ENCODE data around the gene PSMB3. TPM values are rescaled to one million over a fixed set of nuclear protein-coding genes. Genes with fewer than 3 reads are reported as not detected.

The PSMB3 gene
- 100 to 1,000 TPM; 288 to 306 TPM for total RNA-seq

- Mint-ChIP-seq H3K4me3 (peak within 1 kb of the TSS; percentile 92), H3K27ac (peak within 1 kb of the TSS; percentile 89 to 95), H3K9me3 (no peaks in the 10 kb centered on the region), H3K4me1 (ENCODE audit: low read depth in 2 of 2) (peaks cover 30 to 44% of the 10 kb centered on the region in 2 donors), H3K27me3 (peaks cover 12 to 16% of the 10 kb centered on the region in 2 donors), H3K36me3 (peaks cover 16% of the 10 kb centered on the region)
- ATAC-seq: peak; percentile 94 to 95
- DNase-seq (ENCODE audit: low spot score): peak; percentile 97
These were observed at the start of gene PSMB3 for GRCh38 chr17:38752308-38753070. TSS of gene PSMB3 (plus strand) at chr17:38752741. CDS start at chr17:38752827, 86 bp downstream.

- ATAC-seq (no peak), DNase-seq (ENCODE audit: low spot score) (peak; percentile 70)
- Mint-ChIP-seq H3K4me1 (ENCODE audit: low read depth in 2 of 2) (peaks cover 54 to 57% of the 10 kb centered on the region in 2 donors), H3K36me3 (peaks cover 9% of the 10 kb centered on the region), H3K27me3 (no peaks in the 10 kb centered on the region), H3K27ac (peak overlapping the region; percentile 93 to 100), H3K4me3 (peak overlapping the region; percentile 99), H3K9me3 (no peaks in the 10 kb centered on the region)
These were observed 49.4 kb upstream of the PSMB3 start for GRCh38 chr17:38702916-38703741.

GRCh38 chr17:38703742-38704605 lies 48.6 kb upstream of the PSMB3 start:
- peak in 1 of 2 donors; percentile 15 for ATAC-seq
- H3K27me3 Mint-ChIP-seq: no peaks in the 10 kb centered on the region
- peaks cover 52 to 58% of the 10 kb centered on the region in 2 donors for H3K4me1 Mint-ChIP-seq (ENCODE audit: low read depth in 2 of 2)

GRCh38 chr17:38704606-38705522 lies 47.7 kb upstream of the PSMB3 start, which contains the start of gene MLLT6:
TSS of gene MLLT6 (plus strand) at chr17:38705273. CDS start at chr17:38705633, 360 bp downstream.
- H3K9me3 Mint-ChIP-seq: no peaks in the 10 kb centered on the region
- peaks cover 53 to 60% of the 10 kb centered on the region in 2 donors for H3K4me1 Mint-ChIP-seq (ENCODE audit: low read depth in 2 of 2)
- peak within 1 kb of the TSS; percentile 93 to 100 for H3K27ac Mint-ChIP-seq
- peak within 1 kb of the TSS; percentile 99 for H3K4me3 Mint-ChIP-seq
- H3K36me3 Mint-ChIP-seq: peaks cover 16% of the 10 kb centered on the region
- no peaks in the 10 kb centered on the region for H3K27me3 Mint-ChIP-seq
- DNase-seq (ENCODE audit: low spot score) (peak; percentile 80), ATAC-seq (peak; percentile 8 to 22)

More at GRCh38 chr17:38703742-38704605, 48.6 kb upstream of the PSMB3 start:
- peak; percentile 87 for DNase-seq (ENCODE audit: low spot score)
- no peaks in the 10 kb centered on the region for H3K9me3 Mint-ChIP-seq
- peak overlapping the region; percentile 93 to 100 for H3K27ac Mint-ChIP-seq
- H3K4me3 Mint-ChIP-seq: peak overlapping the region; percentile 99
- H3K36me3 Mint-ChIP-seq: peaks cover 9% of the 10 kb centered on the region

- DNase-seq (ENCODE audit: low spot score) (no peak), ATAC-seq (no peak)
- H3K27ac Mint-ChIP-seq: peak overlapping the region; percentile 78 to 94
- peaks cover 22% of the 10 kb centered on the region for H3K36me3 Mint-ChIP-seq
- H3K27me3 Mint-ChIP-seq: no peaks in the 10 kb centered on the region
- no peaks in the 10 kb centered on the region for H3K9me3 Mint-ChIP-seq
- H3K4me3 Mint-ChIP-seq: peak overlapping the region; percentile 99
- H3K4me1 Mint-ChIP-seq (ENCODE audit: low read depth in 2 of 2): peaks cover 54 to 60% of the 10 kb centered on the region in 2 donors
These were observed 47.1 kb upstream of the PSMB3 start for GRCh38 chr17:38705523-38705802.

GRCh38 chr17:38705803-38706504 lies 46.6 kb upstream of the PSMB3 start:
- Mint-ChIP-seq H3K9me3 (no peaks in the 10 kb centered on the region), H3K36me3 (peaks cover 25% of the 10 kb centered on the region), H3K27me3 (no peaks in the 10 kb centered on the region), H3K4me3 (peak overlapping the region; percentile 99), H3K27ac (peak overlapping the region; percentile 78 to 94), H3K4me1 (ENCODE audit: low read depth in 2 of 2) (peaks cover 56 to 62% of the 10 kb centered on the region in 2 donors)
- no peak for ATAC-seq
- DNase-seq (ENCODE audit: low spot score): no peak

- ATAC-seq (no peak), DNase-seq (ENCODE audit: low spot score) (no peak)
- H3K36me3 Mint-ChIP-seq: peaks cover 25% of the 10 kb centered on the region
- H3K4me3 Mint-ChIP-seq: peak overlapping the region; percentile 99
- peak overlapping the region; percentile 78 to 94 for H3K27ac Mint-ChIP-seq
- H3K4me1 Mint-ChIP-seq (ENCODE audit: low read depth in 2 of 2): peaks cover 56 to 60% of the 10 kb centered on the region in 2 donors
- H3K9me3 Mint-ChIP-seq: no peaks in the 10 kb centered on the region
- no peaks in the 10 kb centered on the region for H3K27me3 Mint-ChIP-seq
These were observed 45.9 kb upstream of the PSMB3 start for GRCh38 chr17:38706505-38707216.

GRCh38 chr17:38707678-38708351 lies 44.7 kb upstream of the PSMB3 start:
- Mint-ChIP-seq H3K4me1 (ENCODE audit: low read depth in 2 of 2) (peaks cover 58 to 60% of the 10 kb centered on the region in 2 donors), H3K27ac (peak overlapping the region; percentile 78 to 94), H3K27me3 (no peaks in the 10 kb centered on the region), H3K36me3 (peaks cover 25% of the 10 kb centered on the region), H3K9me3 (no peaks in the 10 kb centered on the region), H3K4me3 (peak overlapping the region; percentile 99)
- ATAC-seq: no peak
- no peak for DNase-seq (ENCODE audit: low spot score)

- Mint-ChIP-seq H3K27me3 (no peaks in the 10 kb centered on the region), H3K36me3 (peaks cover 24% of the 10 kb centered on the region), H3K9me3 (no peaks in the 10 kb centered on the region), H3K4me3 (peak overlapping the region; percentile 38), H3K4me1 (ENCODE audit: low read depth in 2 of 2) (peaks cover 54 to 55% of the 10 kb centered on the region in 2 donors), H3K27ac (peak overlapping the region; percentile 72 to 94)
- ATAC-seq (no peak), DNase-seq (ENCODE audit: low spot score) (no peak)
These were observed 43.3 kb upstream of the PSMB3 start for GRCh38 chr17:38709104-38709820.

GRCh38 chr17:38709864-38710603 lies 42.5 kb upstream of the PSMB3 start:
- ATAC-seq (no peak), DNase-seq (ENCODE audit: low spot score) (no peak)
- peaks cover 21% of the 10 kb centered on the region for H3K36me3 Mint-ChIP-seq
- no peaks in the 10 kb centered on the region for H3K27me3 Mint-ChIP-seq
- peak overlapping the region; percentile 72 to 94 for H3K27ac Mint-ChIP-seq
- peaks cover 54 to 59% of the 10 kb centered on the region in 2 donors for H3K4me1 Mint-ChIP-seq (ENCODE audit: low read depth in 2 of 2)
- no peaks in the 10 kb centered on the region for H3K9me3 Mint-ChIP-seq
- H3K4me3 Mint-ChIP-seq: peak overlapping the region; percentile 38
